Activated CD8-positive, alpha-beta memory T cell treated with anti-CD3 and anti-CD28 coated beads, Interleukin-2, amount 50 U/mL, for 4 hours (primary cell): ENCODE results near the gene ZNF605.
"Not testable (repeated sequence)": the region's sequence is repeated elsewhere in the genome, so short reads cannot be mapped to it uniquely, and the experiment has no call there.

Experiments
- DNase-seq: peaks from one replicate; pipeline ENCODE4 v3.0.0-alpha.2; 2020

The ZNF605 gene

GRCh38 chr12:132956011-132956788 lies at the start of gene ZNF605:
Gene ZNF605, minus strand, starts transcription at chr12:132956306. Its CDS starts 10,671 bp downstream, at chr12:132945635.
- DNase-seq = peak; percentile 86

GRCh38 chr12:132998741-132999140 lies 42.6 kb upstream of the ZNF605 start:
- DNase-seq = no peak

- no peak for DNase-seq
Measured at GRCh38 chr12:132986885-132987225, 30.7 kb upstream of the ZNF605 start.

GRCh38 chr12:132986001-132986884 lies 30.1 kb upstream of the ZNF605 start, which contains the start of gene ZNF26:
Gene ZNF26, plus strand, starts transcription at chr12:132986367. Its CDS starts 474 bp downstream, at chr12:132986841.
- peak; percentile 86 for DNase-seq

GRCh38 chr12:132976870-132977269 lies 20.8 kb upstream of the ZNF605 start:
- peak; percentile 28 for DNase-seq

- no peak for DNase-seq
Measured at GRCh38 chr12:132972374-132972773, 16.3 kb upstream of the ZNF605 start.

- DNase-seq = no peak
Measured at GRCh38 chr12:132967736-132968135, 11.6 kb upstream of the ZNF605 start.

GRCh38 chr12:132966676-132967415 lies 10.7 kb upstream of the ZNF605 start:
- no peak for DNase-seq

GRCh38 chr12:132965796-132966195 lies 9.7 kb upstream of the ZNF605 start:
- DNase-seq = no peak

GRCh38 chr12:132963947-132964346 lies 7.8 kb upstream of the ZNF605 start:
- not testable (repeated sequence) for DNase-seq

- DNase-seq = not testable (repeated sequence)
Measured at GRCh38 chr12:132961790-132962189, 5.7 kb upstream of the ZNF605 start.

GRCh38 chr12:132955094-132956010 lies 754 bp downstream of the ZNF605 start:
- no peak for DNase-seq

- no peak for DNase-seq
Measured at GRCh38 chr12:132954471-132955048, 1.5 kb downstream of the ZNF605 start.

GRCh38 chr12:132953771-132954170 lies 2.3 kb downstream of the ZNF605 start:
- no peak for DNase-seq

- DNase-seq = no peak
Measured at GRCh38 chr12:132953163-132953425, 3.0 kb downstream of the ZNF605 start.

- no peak for DNase-seq
Measured at GRCh38 chr12:132952371-132953162, 3.5 kb downstream of the ZNF605 start.

GRCh38 chr12:132951649-132952048 lies 4.5 kb downstream of the ZNF605 start:
- no peak for DNase-seq

GRCh38 chr12:132950844-132951535 lies 5.1 kb downstream of the ZNF605 start:
- no peak for DNase-seq

- no peak for DNase-seq
Measured at GRCh38 chr12:132949936-132950837, 5.9 kb downstream of the ZNF605 start.
